C4-2B (cell line): ENCODE results near the gene REPIN1.

ENCODE experiments used
- ZFX ChIP-seq: fragments of 450-650 bp; IDR thresholded peaks from 2 replicates; pipeline ENCODE4 v1.6.1; 2017
- TF ChIP-seq, protein P1 (sequence below): fragments of 450-650 bp; conservative IDR thresholded peaks from 2 replicates; pipeline ENCODE4 v1.5.1; 2017; ENCODE audit warnings: mild to moderate bottlenecking

DNA sequence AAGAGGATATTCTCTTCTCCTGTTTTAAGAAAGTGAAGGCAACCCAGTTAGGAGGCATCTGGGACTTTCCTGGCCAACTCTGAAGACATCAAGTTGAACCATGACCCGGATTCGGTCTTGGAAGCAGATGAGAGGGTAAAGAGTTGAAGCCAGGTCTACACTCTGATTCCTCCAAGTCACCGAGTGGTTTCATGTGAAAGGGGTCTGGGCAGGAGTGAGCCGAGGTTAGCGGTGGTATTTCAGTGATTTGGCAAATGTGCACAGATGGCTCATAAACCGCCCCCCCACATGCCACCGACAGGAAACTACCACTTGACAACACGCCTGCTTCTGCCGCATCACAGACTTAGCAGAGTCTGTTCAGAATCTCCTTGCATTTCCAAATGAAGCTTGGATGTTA, 11.4 kb upstream of the REPIN1 start:
- TF ChIP-seq, protein P1, sequence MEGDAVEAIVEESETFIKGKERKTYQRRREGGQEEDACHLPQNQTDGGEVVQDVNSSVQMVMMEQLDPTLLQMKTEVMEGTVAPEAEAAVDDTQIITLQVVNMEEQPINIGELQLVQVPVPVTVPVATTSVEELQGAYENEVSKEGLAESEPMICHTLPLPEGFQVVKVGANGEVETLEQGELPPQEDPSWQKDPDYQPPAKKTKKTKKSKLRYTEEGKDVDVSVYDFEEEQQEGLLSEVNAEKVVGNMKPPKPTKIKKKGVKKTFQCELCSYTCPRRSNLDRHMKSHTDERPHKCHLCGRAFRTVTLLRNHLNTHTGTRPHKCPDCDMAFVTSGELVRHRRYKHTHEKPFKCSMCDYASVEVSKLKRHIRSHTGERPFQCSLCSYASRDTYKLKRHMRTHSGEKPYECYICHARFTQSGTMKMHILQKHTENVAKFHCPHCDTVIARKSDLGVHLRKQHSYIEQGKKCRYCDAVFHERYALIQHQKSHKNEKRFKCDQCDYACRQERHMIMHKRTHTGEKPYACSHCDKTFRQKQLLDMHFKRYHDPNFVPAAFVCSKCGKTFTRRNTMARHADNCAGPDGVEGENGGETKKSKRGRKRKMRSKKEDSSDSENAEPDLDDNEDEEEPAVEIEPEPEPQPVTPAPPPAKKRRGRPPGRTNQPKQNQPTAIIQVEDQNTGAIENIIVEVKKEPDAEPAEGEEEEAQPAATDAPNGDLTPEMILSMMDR = no peak
- no peak for TF ChIP-seq ZFX
